Smooth muscle cell (in vitro differentiated cells): ENCODE data around the gene C1orf21. TPM values are rescaled to one million over a fixed set of nuclear protein-coding genes. Genes with fewer than 3 reads are reported as not detected.

Experiments used
- DNase-seq: peaks from one replicate; lab custom pipeline; 2025; ENCODE audit not compliant: unreplicated experiment; lab: John Stamatoyannopoulos, UW
- H2AFZ ChIP-seq: fragments of 200-600 bp; sonication (generic); 2 replicates; pipeline ENCODE4 v1.6.0; 2016; ENCODE audit warnings: antibody characterized with exemption, low read depth, mild to moderate bottlenecking
- H3F3A ChIP-seq: fragments of 200-600 bp; sonication (generic); 2 replicates; pipeline ENCODE4 v1.6.0; 2017; ENCODE audit warnings: antibody characterized with exemption, low read depth
- H3K27ac ChIP-seq: fragments of 200-600 bp; sonication (generic); 2 replicates; pipeline ENCODE4 v1.5.1; 2016; ENCODE audit warnings: low read depth, mild to moderate bottlenecking
- H3K27me3 ChIP-seq: fragments of 200-600 bp; sonication (generic); 2 replicates; pipeline ENCODE4 v1.6.1; 2016; ENCODE audit warnings: low read depth, mild to moderate bottlenecking
- H3K36me3 ChIP-seq: fragments of 200-600 bp; sonication (generic); 2 replicates; pipeline ENCODE4 v1.5.1; 2016; ENCODE audit warnings: low read depth
- H3K4me1 ChIP-seq: fragments of 200-600 bp; sonication (generic); 2 replicates; pipeline ENCODE4 v1.5.1; 2016; ENCODE audit warnings: low read depth
- H3K4me2 ChIP-seq: fragments of 200-600 bp; sonication (generic); 2 replicates; pipeline ENCODE4 v1.6.0; 2016; ENCODE audit warnings: mild to moderate bottlenecking
- H3K4me3 ChIP-seq: fragments of 200-600 bp; sonication (generic); 2 replicates; pipeline ENCODE4 v1.5.1; 2016; ENCODE audit warnings: mild to moderate bottlenecking
- H3K79me2 ChIP-seq: fragments of 200-600 bp; sonication (generic); 2 replicates; pipeline ENCODE4 v1.6.0; 2016; ENCODE audit warnings: low read depth, mild to moderate bottlenecking
- H3K9ac ChIP-seq: fragments of 200-600 bp; sonication (generic); 2 replicates; pipeline ENCODE4 v1.6.0; 2016; ENCODE audit warnings: low read depth
- H3K9me3 ChIP-seq: fragments of 200-600 bp; sonication (generic); replicated peaks from 2 replicates; pipeline ENCODE4 v1.5.1; 2016; ENCODE audit warnings: low read depth
- H4K20me1 ChIP-seq: fragments of 200-600 bp; sonication (generic); 2 replicates; pipeline ENCODE4 v1.6.0; 2016; ENCODE audit warnings: low read depth
- WGBS: methylation state at CpG from one replicate; pipeline ENCODE4 v1.1.7; 2016; ENCODE audit warnings: low lambda C conversion rate; 5-methylcytosine and 5-hydroxymethylcytosine counted together
- polyA plus RNA-seq: library from polyadenylated mRNA; unstranded; fragments of >200 nt; fragmentation: Nextera tagmentation; extraction: Ambion mirVana; gene quantifications from 2 replicates; pipeline ENCODE4 v1.2.1, GENCODE V29; 2016
- total RNA-seq: library from RNA; depleted of rRNA; stranded (reverse); fragments of >200 nt; gene quantifications from 2 replicates; pipeline ENCODE4 v1.2.3, GENCODE V29; 2014
- TF ChIP-seq, protein P1 (sequence below): fragments of 200-600 bp; sonication (generic); IDR thresholded peaks from 2 replicates; pipeline ENCODE4 v1.5.1; 2017; ENCODE audit warnings: borderline replicate concordance, mild to moderate bottlenecking, antibody characterized with exemption; ENCODE audit not compliant: insufficient read depth, poor library complexity, severe bottlenecking

C1orf21 gene
- total and polyA plus RNA-seq, 2 experiments from 2014 or later: 24.2 to 39.4 TPM

DNA sequence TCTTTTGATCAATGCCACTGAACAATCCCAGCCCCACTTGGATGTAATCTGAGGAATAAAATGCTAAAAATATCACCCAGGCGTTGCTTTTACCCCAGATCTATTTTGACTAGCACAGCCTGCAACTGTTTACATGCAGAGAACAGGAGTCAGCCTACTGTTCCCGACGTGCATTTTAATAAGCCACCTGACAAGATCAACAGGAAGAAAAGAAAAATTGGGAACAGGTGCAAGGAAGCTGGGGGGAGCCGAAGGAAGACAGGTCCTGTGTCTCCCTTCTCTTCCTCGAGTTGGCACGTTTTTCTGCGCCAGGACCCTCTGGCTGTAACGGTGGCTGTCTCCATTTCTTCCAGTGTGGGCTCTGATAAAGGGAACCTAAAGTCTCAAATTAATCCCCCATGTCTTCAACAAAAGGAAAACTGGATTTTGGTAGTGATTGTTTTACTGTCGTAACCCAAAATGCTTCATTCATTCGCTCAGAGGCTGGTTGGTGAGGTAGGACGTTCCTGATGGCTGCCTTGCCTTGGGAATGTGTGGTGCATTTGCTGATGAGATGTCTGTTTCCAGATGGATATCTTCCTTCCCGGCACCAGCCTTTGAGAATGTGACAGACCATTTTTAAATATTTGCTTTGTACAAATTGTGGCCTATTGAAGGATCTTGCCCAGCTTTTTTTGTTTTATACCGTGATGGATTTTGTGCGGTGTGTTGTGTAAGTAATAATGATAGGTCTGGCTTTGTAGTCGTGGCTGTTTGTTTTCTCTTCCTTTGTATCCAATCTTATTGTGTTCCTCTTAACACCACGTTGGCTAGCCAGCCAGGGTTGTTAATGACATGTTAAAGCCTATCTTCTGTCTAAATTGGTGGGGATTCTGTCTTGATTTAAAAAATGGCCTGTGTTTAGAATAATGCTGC, 117.5 kb downstream of the C1orf21 start:
- H3K36me3 ChIP-seq: no peaks in the 10 kb centered on the region
- H3K9ac ChIP-seq: no peak overlapping the region
- H2AFZ ChIP-seq: no peak overlapping the region
- no peaks in the 10 kb centered on the region for H3K27me3 ChIP-seq
- no peak for DNase-seq
- WGBS: 75% methylated on average over 16 of the region's 16 CpGs
- H3F3A ChIP-seq: peaks cover 4% of the 10 kb centered on the region
- peaks cover 14% of the 10 kb centered on the region for H3K79me2 ChIP-seq
- no peaks in the 10 kb centered on the region for H3K9me3 ChIP-seq
- peaks cover 7% of the 10 kb centered on the region for H4K20me1 ChIP-seq
- no peak overlapping the region for H3K4me3 ChIP-seq
- TF ChIP-seq, protein P1, sequence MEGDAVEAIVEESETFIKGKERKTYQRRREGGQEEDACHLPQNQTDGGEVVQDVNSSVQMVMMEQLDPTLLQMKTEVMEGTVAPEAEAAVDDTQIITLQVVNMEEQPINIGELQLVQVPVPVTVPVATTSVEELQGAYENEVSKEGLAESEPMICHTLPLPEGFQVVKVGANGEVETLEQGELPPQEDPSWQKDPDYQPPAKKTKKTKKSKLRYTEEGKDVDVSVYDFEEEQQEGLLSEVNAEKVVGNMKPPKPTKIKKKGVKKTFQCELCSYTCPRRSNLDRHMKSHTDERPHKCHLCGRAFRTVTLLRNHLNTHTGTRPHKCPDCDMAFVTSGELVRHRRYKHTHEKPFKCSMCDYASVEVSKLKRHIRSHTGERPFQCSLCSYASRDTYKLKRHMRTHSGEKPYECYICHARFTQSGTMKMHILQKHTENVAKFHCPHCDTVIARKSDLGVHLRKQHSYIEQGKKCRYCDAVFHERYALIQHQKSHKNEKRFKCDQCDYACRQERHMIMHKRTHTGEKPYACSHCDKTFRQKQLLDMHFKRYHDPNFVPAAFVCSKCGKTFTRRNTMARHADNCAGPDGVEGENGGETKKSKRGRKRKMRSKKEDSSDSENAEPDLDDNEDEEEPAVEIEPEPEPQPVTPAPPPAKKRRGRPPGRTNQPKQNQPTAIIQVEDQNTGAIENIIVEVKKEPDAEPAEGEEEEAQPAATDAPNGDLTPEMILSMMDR: no peak
- H3K4me1 ChIP-seq: peaks cover 38% of the 10 kb centered on the region
- H3K4me2 ChIP-seq: no peak overlapping the region
- no peak overlapping the region for H3K27ac ChIP-seq

DNA sequence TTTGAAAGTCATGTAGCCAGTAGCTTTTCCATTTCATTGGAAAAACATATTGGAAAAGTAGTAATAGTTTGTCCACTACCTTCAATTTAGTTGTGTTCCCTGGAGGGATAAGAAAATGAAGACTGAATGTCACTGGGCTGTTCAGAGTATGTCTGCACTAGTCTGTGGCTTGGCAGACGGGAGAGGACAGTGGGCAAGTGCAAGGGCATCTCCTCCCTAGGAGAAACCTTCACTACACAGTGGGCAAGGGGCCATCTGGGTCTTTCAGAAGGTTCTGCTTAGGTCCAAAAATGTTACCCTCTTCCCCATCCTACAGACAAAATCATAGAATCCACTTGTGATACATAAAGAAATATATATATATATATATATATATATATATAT, 118.1 kb downstream of the C1orf21 start:
- Histone ChIP-seq H3K27me3 (no peaks in the 10 kb centered on the region), H3K36me3 (no peaks in the 10 kb centered on the region), H4K20me1 (peaks cover 5% of the 10 kb centered on the region), H3K4me3 (no peak overlapping the region), H3K4me2 (no peak overlapping the region), H3K79me2 (peaks cover 14% of the 10 kb centered on the region), H3K9me3 (no peaks in the 10 kb centered on the region), H3F3A (peaks cover 3% of the 10 kb centered on the region), H2AFZ (no peak overlapping the region), H3K4me1 (peaks cover 31% of the 10 kb centered on the region), H3K9ac (no peak overlapping the region), H3K27ac (no peak overlapping the region)
- no peak for DNase-seq
- TF ChIP-seq, protein P1: no peak
- WGBS: 96% methylated on average over 1 of the region's 1 CpG

DNA sequence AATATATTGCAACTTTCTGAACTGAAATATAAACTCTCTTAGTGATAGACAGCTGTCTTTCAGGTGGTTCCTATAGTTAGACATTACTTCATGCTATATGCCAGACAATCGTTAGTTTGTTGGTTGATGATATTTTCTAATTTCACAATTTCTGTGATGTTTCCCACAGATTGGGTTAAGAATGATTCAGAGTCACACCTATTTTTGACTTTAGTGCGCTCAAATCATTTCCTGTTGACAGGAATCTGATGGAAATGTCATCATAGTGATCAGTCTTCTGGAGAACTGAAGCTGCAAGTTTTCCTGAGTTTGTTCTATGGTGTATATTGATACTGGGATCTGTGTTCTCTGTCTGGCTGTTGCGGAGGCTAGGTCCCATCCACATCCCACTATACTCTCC, 119.7 kb downstream of the C1orf21 start:
- no peaks in the 10 kb centered on the region for H3K9me3 ChIP-seq
- H3F3A ChIP-seq: no peaks in the 10 kb centered on the region
- no peak overlapping the region for H3K4me2 ChIP-seq
- no peak overlapping the region for H3K9ac ChIP-seq
- no peak overlapping the region for H3K27ac ChIP-seq
- H4K20me1 ChIP-seq: no peaks in the 10 kb centered on the region
- H3K4me3 ChIP-seq: no peak overlapping the region
- H3K36me3 ChIP-seq: no peaks in the 10 kb centered on the region
- peaks cover 12% of the 10 kb centered on the region for H3K79me2 ChIP-seq
- no peak for DNase-seq
- TF ChIP-seq, protein P1: no peak
- WGBS: 96% methylated on average over 3 of the region's 3 CpGs
- H3K4me1 ChIP-seq: peaks cover 22% of the 10 kb centered on the region
- H2AFZ ChIP-seq: no peak overlapping the region
- H3K27me3 ChIP-seq: no peaks in the 10 kb centered on the region

DNA sequence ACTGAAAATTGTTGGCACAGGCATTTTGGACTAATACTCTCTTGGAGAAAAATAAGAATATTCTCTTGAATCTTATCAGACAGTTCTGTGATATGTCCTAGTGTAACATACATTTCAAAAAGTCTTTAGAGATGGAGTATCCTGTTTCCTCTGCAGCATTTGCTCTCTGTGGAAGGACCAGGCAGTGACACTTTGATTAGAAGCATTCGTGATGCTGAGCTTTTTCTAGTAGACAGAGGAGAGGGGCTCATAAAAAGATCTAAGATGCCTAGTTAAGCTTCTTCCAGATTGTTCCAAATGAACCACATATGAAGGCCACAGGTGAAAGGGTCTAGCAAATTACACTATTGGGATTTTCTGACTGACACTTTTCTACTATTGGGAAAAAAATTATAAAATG, 120.3 kb downstream of the C1orf21 start:
- TF ChIP-seq, protein P1: no peak
- Histone ChIP-seq H4K20me1 (no peaks in the 10 kb centered on the region), H3K4me1 (peaks cover 22% of the 10 kb centered on the region), H3K27me3 (no peaks in the 10 kb centered on the region), H3K9ac (no peak overlapping the region), H3F3A (no peaks in the 10 kb centered on the region), H3K4me3 (no peak overlapping the region), H3K36me3 (no peaks in the 10 kb centered on the region), H3K4me2 (peak overlapping the region; percentile 69), H2AFZ (no peak overlapping the region), H3K9me3 (no peaks in the 10 kb centered on the region), H3K79me2 (peaks cover 9% of the 10 kb centered on the region), H3K27ac (no peak overlapping the region)
- 42% methylated on average over 1 of the region's 1 CpG for WGBS
- no peak for DNase-seq
